Measurements from ENCODE around the gene USP5. TPM values are rescaled to one million over a fixed set of nuclear protein-coding genes. Genes with fewer than 3 reads are reported as not detected.

USP5 gene
- total RNA-seq, 4 donors from 2014 or later: 61.9 to 79.3 (median 72.5) TPM

- TF ChIP-seq POLR2A (IDR thresholded peaks at IDR 0.05) (no peak), CTCF (IDR thresholded peaks at IDR 0.05) (no peak)
- WGBS, 2 donors: 62 to 93% methylated on average over 1 of the region's 1 CpG
- intact Hi-C loops (cut with DNase I; ENCODE audit: low total_unique reads): no loop called here
- DNase-seq (ENCODE audit: low spot score in 2 of 2): no peak
- no peak overlapping the region for H3K4me3 ChIP-seq (ENCODE audit: low read depth, poor library complexity, severe bottlenecking)
These were observed 11.6 kb upstream of the USP5 start for GRCh38 chr12:6840330-6840729.

- 68 to 78% methylated on average over 19 to 21 of the region's 24 CpGs for WGBS, 2 donors
- TF ChIP-seq POLR2A (IDR thresholded peaks at IDR 0.05): no peak
- TF ChIP-seq CTCF (IDR thresholded peaks at IDR 0.05): no peak
- no peak for DNase-seq (ENCODE audit: low spot score in 2 of 2)
- intact Hi-C loops (cut with DNase I; ENCODE audit: low total_unique reads): no loop called here
- H3K4me3 ChIP-seq (ENCODE audit: low read depth, poor library complexity, severe bottlenecking): no peak within 1 kb of the TSS
These were observed 11.0 kb upstream of the USP5 start, which contains the start of gene GNB3 for GRCh38 chr12:6840761-6841515. GNB3 (plus strand) TSS chr12:6840925; CDS start chr12:6841288, 363 bp downstream.

DNA sequence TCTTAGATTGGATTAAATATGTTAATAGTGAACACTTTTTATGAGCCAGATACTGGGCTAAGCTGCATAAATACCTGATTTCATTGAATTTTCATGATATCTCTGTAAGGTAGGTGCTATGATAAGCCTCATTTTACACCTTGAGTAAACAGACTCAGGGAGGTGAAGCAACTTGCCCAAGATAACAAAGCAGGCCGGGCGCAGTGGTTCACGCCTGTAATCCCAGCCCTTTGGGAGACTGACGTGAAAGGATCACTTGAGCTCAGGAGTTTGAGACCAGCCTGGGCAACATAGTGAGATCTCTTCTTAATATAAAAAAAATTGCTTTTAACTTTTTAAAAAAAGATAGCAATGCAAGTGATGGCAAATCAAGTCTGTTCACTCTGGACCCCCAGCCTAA lies 9.9 kb upstream of the USP5 start:
- H3K4me3 ChIP-seq (ENCODE audit: low read depth, poor library complexity, severe bottlenecking): no peak overlapping the region
- intact Hi-C loops (cut with DNase I; ENCODE audit: low total_unique reads): no loop called here
- WGBS, 2 donors: 89 to 92% methylated on average over 4 of the region's 4 CpGs
- no peak for TF ChIP-seq CTCF (IDR thresholded peaks at IDR 0.05)
- no peak for TF ChIP-seq POLR2A (IDR thresholded peaks at IDR 0.05)
- no peak for DNase-seq (ENCODE audit: low spot score in 2 of 2)

DNA sequence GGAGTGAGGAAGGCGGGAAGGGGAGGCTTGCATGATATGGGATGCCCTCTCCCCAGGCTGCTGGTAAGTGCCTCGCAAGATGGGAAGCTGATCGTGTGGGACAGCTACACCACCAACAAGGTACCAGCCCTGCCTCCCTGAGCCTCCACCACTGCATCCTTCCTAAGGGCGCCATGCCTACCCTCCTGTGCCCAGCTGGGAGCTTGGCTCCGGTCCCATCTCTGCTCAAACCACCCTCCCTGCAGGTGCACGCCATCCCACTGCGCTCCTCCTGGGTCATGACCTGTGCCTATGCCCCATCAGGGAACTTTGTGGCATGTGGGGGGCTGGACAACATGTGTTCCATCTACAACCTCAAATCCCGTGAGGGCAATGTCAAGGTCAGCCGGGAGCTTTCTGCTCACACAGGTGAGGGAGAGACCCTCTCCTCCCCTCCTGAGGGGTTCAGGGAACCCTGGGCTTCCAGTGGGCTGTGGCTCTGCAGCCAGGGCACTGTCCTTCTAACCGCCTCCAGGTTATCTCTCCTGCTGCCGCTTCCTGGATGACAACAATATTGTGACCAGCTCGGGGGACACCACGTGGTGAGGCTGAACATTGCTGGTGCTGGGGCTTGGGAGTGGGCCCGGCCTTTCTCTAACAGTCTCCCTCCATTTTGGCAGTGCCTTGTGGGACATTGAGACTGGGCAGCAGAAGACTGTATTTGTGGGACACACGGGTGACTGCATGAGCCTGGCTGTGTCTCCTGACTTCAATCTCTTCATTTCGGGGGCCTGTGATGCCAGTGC lies 8.6 kb upstream of the USP5 start:
- no peak for DNase-seq (ENCODE audit: low spot score in 2 of 2)
- H3K4me3 ChIP-seq (ENCODE audit: low read depth, poor library complexity, severe bottlenecking): no peak overlapping the region
- TF ChIP-seq POLR2A (IDR thresholded peaks at IDR 0.05) (no peak), CTCF (IDR thresholded peaks at IDR 0.05) (no peak)
- 80 to 83% methylated on average over 16 of the region's 16 CpGs for WGBS, 2 donors
- intact Hi-C loops (cut with DNase I; ENCODE audit: low total_unique reads): no loop called here

- WGBS, 2 donors: 89 to 90% methylated on average over 17 of the region's 17 CpGs
These were observed 6.6 kb upstream of the USP5 start for GRCh38 chr12:6845395-6845794.

More at GRCh38 chr12:6845395-6845794, 6.6 kb upstream of the USP5 start:
- no peak for DNase-seq (ENCODE audit: low spot score in 2 of 2)
- no peak overlapping the region for H3K4me3 ChIP-seq (ENCODE audit: low read depth, poor library complexity, severe bottlenecking)
- intact Hi-C loops (cut with DNase I; ENCODE audit: low total_unique reads): no loop called here
- no peak for TF ChIP-seq POLR2A (IDR thresholded peaks at IDR 0.05)
- TF ChIP-seq CTCF (IDR thresholded peaks at IDR 0.05): no peak

All from lower leg skin (tissue), 4 donors.